Neutrophil (primary cell): ENCODE results near the gene RGS11.

ENCODE experiments used
- H3K27ac ChIP-seq: fragments of 200-600 bp; sonication (generic); 2 replicates; pipeline ENCODE4 v1.5.1; 2016; ENCODE audit warnings: mild to moderate bottlenecking, moderate library complexity
- H3K27me3 ChIP-seq: fragments of 200-600 bp; sonication (generic); 2 replicates; pipeline ENCODE4 v1.6.0; 2016; ENCODE audit warnings: mild to moderate bottlenecking
- H3K36me3 ChIP-seq: fragments of 200-600 bp; sonication (generic); 2 replicates; pipeline ENCODE4 v1.5.1; 2017
- H3K4me1 ChIP-seq, 2 experiments: fragments of 200-600 bp in 1 of 2; sonication (generic) in 1 of 2; 1 replicate in 1 of 2; 2 replicates in 1 of 2; pipeline versions ENCODE4 v1.5.1 to v1.6.1; 2013 to 2016; ENCODE audit warnings: low read depth in 1 of 2, low read length in 1 of 2, mild to moderate bottlenecking in 1 of 2, moderate library complexity in 1 of 2; ENCODE audit not compliant: control insufficient read depth in 1 of 2, insufficient read depth in 1 of 2
- H3K4me3 ChIP-seq, 2 experiments: fragments of 200-600 bp in 1 of 2; sonication (generic) in 1 of 2; 1 replicate in 1 of 2; 2 replicates in 1 of 2; pipeline ENCODE4 v1.5.1; 2013 to 2016; ENCODE audit warnings: low read depth in 1 of 2, low read length in 1 of 2, mild to moderate bottlenecking in 1 of 2, moderate library complexity in 1 of 2
- H3K9me3 ChIP-seq: fragments of 200-600 bp; sonication (generic); 2 replicates; pipeline ENCODE4 v1.5.1; 2016
- CTCF ChIP-seq: fragments of 200-600 bp; sonication (generic); IDR thresholded peaks from 2 replicates; pipeline ENCODE4 v1.5.1; 2016; ENCODE audit warnings: antibody characterized with exemption

RGS11 gene

GRCh38 chr16:265711-266110, 10.0 kb downstream of the RGS11 start:
- Histone ChIP-seq H3K36me3 (peaks cover 53% of the 10 kb centered on the region), H3K9me3 (no peaks in the 10 kb centered on the region), H3K27ac (no peak overlapping the region), H3K4me3 (no peak overlapping the region), H3K4me1 (no peaks in the 10 kb centered on the region), H3K27me3 (peaks cover 4% of the 10 kb centered on the region)
- no peak for TF ChIP-seq CTCF

- TF ChIP-seq CTCF: no peak
- Histone ChIP-seq H3K4me3 (no peak overlapping the region), H3K27ac (no peak overlapping the region), H3K27me3 (peaks cover 4% of the 10 kb centered on the region), H3K9me3 (no peaks in the 10 kb centered on the region), H3K36me3 (peaks cover 60% of the 10 kb centered on the region), H3K4me1 (no peaks in the 10 kb centered on the region)
These were observed 10.7 kb downstream of the RGS11 start for GRCh38 chr16:265002-265529.

- no peak for TF ChIP-seq CTCF
- Histone ChIP-seq H3K27ac (no peak overlapping the region), H3K36me3 (peaks cover 65% of the 10 kb centered on the region), H3K4me1 (no peaks in the 10 kb centered on the region), H3K9me3 (no peaks in the 10 kb centered on the region), H3K4me3 (no peak overlapping the region), H3K27me3 (peaks cover 4% of the 10 kb centered on the region)
These were observed 11.2 kb downstream of the RGS11 start for GRCh38 chr16:264440-264951.

- TF ChIP-seq CTCF: no peak
- no peaks in the 10 kb centered on the region for H3K4me1 ChIP-seq
- H3K27me3 ChIP-seq: no peaks in the 10 kb centered on the region
- peaks cover 68% of the 10 kb centered on the region for H3K36me3 ChIP-seq
- H3K9me3 ChIP-seq: no peaks in the 10 kb centered on the region
- no peak overlapping the region for H3K27ac ChIP-seq
- no peak overlapping the region for H3K4me3 ChIP-seq
These were observed 11.8 kb downstream of the RGS11 start for GRCh38 chr16:263944-264343.

GRCh38 chr16:263182-263774, 12.5 kb downstream of the RGS11 start:
- no peak for TF ChIP-seq CTCF
- H3K9me3 ChIP-seq: no peaks in the 10 kb centered on the region
- no peaks in the 10 kb centered on the region for H3K27me3 ChIP-seq
- H3K36me3 ChIP-seq: peaks cover 68% of the 10 kb centered on the region
- H3K4me1 ChIP-seq: no peaks in the 10 kb centered on the region
- H3K4me3 ChIP-seq: no peak overlapping the region
- no peak overlapping the region for H3K27ac ChIP-seq
